Activated naive CD4-positive, alpha-beta T cell treated with anti-CD3 and anti-CD28 coated beads, Interleukin-2, amount 50 U/mL, for 72 hours (primary cell): ENCODE measurements around the gene RAB11FIP3. TPM values are rescaled to one million over a fixed set of nuclear protein-coding genes. Genes with fewer than 3 reads are reported as not detected.

Experiments used
- ATAC-seq, 2 donors: fragments of 150-1000 bp; cut with Tn5 transposase; 2 replicates each; pipeline ENCODE4 v1.10.0; 2021; ENCODE audit warnings: mild to moderate bottlenecking in 2 of 2, moderate library complexity in 2 of 2
- DNase-seq, 2 donors: peaks; one replicate each; pipeline ENCODE4 v3.0.0; 2021 to 2022; ENCODE audit warnings: low spot score in 2 of 2
- H3K27ac Mint-ChIP-seq, 2 donors: one replicate each; pipeline ENCODE4 v1.8.0; 2022; ENCODE audit warnings: mild to moderate bottlenecking in 2 of 2, mixed read lengths in 2 of 2
- H3K36me3 Mint-ChIP-seq, 2 donors: one replicate each; pipeline ENCODE4 v1.8.0; 2022; ENCODE audit warnings: mixed read lengths in 2 of 2
- H3K9me3 Mint-ChIP-seq, 2 donors: one replicate each; pipeline ENCODE4 v1.8.0; 2022; ENCODE audit warnings: mixed read lengths in 2 of 2
- total RNA-seq, 2 donors: library from RNA; stranded (reverse); gene quantifications; one replicate each; pipeline ENCODE4 v1.2.3, GENCODE V29; 2022

Gene RAB11FIP3
- total RNA-seq, 2 donors from 2014 or later = 18.6 to 32.0 TPM

GRCh38 chr16:565419-566330, 140.2 kb downstream of the RAB11FIP3 start:
- no peak overlapping the region for H3K27ac Mint-ChIP-seq
- no peak for DNase-seq
- ATAC-seq = no peak

DNA sequence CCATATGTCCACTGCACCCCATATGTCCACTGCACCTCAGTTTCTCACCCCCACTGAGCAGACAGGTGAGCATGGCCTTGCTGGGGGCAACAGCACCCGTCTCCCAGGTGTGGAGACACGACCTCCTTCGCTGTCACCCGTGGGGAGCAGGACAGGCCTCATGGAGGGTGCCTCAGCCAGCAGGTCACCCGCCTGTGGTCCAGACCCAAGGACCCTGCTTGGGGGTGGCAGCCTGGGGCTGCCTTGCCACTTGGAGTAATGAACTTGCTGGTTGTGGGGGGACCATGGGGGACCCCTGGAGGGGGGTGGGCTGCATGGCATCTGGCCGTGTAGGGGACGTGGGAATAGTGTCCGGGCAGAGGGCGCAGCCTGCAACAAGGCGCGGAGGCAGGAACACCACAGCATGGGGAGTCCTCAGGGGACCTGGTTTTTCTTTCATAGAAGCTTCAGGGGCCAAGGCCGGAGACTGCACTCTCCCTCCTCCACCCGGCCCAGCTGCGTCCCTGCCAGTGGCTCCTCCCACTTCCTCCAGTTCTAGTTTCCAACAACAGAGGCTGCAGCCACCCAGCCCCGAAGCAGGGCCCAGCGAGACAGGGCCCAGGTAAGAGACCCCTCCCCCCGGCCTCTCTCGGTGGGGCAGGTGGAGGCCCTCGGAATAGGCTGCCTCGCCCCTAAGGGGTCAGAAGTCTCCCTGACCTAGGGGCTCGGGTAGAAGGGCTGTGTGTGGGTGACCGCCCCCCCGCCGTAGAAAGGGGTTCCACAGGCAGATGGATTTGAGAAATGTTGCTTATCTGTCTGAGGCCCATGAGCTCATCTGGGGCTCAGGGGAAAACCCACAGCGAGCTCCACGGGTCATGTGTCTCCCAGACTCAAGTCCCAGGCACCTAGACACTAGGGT, 141.3 kb downstream of the RAB11FIP3 start, which contains the start of gene NHLRC4:
TSS of gene NHLRC4 (plus strand) at position 531 of the 898 bp plus-strand sequence. CDS start 1,043 bp downstream, outside the sequence.
- ATAC-seq = peak; percentile 57 to 62
- H3K27ac Mint-ChIP-seq = peak within 1 kb of the TSS; percentile 55 to 71
- H3K36me3 Mint-ChIP-seq = no peaks in the 10 kb centered on the region
- H3K9me3 Mint-ChIP-seq = no peaks in the 10 kb centered on the region
- peak in 1 of 2 donors; percentile 63 for DNase-seq

More at GRCh38 chr16:565419-566330, 140.2 kb downstream of the RAB11FIP3 start:
- Mint-ChIP-seq H3K36me3 (no peaks in the 10 kb centered on the region), H3K9me3 (no peaks in the 10 kb centered on the region)

GRCh38 chr16:567373-568256, 142.2 kb downstream of the RAB11FIP3 start:
- ATAC-seq = no peak
- Mint-ChIP-seq H3K9me3 (no peaks in the 10 kb centered on the region), H3K27ac (peak overlapping the region in 1 of 2 donors; percentile 71)

DNA sequence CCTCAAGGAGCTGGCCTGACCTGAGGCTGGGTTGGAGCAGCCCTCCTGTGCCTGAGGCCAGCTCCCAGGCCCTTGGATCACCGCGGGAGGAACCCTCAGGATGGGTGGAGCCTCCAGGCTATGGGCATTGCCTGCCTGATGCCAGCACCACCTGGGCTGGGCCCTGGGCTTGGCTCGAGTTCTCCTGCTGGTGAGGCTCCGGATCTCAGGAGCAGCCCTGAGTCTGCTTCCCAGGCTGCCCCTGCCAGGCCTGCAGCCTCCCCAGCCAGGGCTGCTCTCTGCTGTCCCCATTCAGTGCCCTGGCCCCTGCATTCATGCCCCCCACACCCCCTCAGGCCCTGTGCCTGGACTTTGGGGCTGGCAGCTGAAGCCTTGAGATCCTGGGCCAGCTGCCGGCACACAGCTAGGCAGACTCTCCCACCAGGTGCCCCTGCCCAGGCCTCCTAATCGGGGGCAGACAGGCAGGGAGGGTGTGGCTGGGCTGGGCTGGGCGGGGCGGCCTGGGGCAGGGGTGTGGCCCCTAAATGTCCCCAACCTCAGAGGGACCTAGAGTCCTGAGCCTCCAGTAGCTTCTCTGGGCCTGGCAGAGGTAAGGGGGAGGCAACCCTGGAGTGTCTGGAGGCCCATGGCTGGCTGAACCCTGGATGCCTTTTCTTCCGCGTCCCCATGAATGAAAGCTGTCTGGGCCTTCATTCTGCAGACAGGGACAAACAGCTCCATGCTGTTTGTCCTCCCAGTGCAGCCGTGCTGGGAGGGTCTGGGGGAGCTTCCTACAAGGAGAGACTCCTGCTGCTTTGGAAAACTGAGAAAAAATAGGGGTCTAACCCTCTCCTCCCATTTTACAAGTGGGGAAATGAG, 143.2 kb downstream of the RAB11FIP3 start:
- ATAC-seq (no peak), DNase-seq (no peak)
- H3K9me3 Mint-ChIP-seq = no peaks in the 10 kb centered on the region
- peak overlapping the region; percentile 86 to 96 for H3K27ac Mint-ChIP-seq
- no peaks in the 10 kb centered on the region for H3K36me3 Mint-ChIP-seq

More at GRCh38 chr16:567373-568256, 142.2 kb downstream of the RAB11FIP3 start:
- DNase-seq = no peak
- no peaks in the 10 kb centered on the region for H3K36me3 Mint-ChIP-seq

GRCh38 chr16:569445-570254, 144.2 kb downstream of the RAB11FIP3 start, which contains the start of gene PIGQ:
PIGQ (plus strand) TSS chr16:569968; CDS start chr16:574075, 4,107 bp downstream.
- Mint-ChIP-seq H3K9me3 (no peaks in the 10 kb centered on the region), H3K27ac (peak within 1 kb of the TSS; percentile 86 to 97), H3K36me3 (no peaks in the 10 kb centered on the region)
- DNase-seq (peak; percentile 70 to 71), ATAC-seq (peak; percentile 65 to 81)

Other genes starting within 250 kb of the RAB11FIP3 start
- gene HBA1, start 249.0 kb upstream of the RAB11FIP3 start, total RNA-seq = not detected
- 1 to 10 TPM in 1 of 2 donors, not detected in 1; 2.1 TPM for gene HBQ1, start 245.2 kb upstream of the RAB11FIP3 start, total RNA-seq
- gene LUC7L, start 196.2 kb upstream of the RAB11FIP3 start, total RNA-seq = 10 to 100 TPM; 66.1 to 88.3 TPM
- gene FAM234A, start 190.8 kb upstream of the RAB11FIP3 start, total RNA-seq = 10 to 100 TPM in 1 of 2 donors, 1 to 10 TPM in 1; 3.8 to 11.5 TPM
- gene RGS11, start 149.7 kb upstream of the RAB11FIP3 start, total RNA-seq = under 1 TPM in 1 of 2 donors, not detected in 1; 0.14 TPM
- gene ARHGDIG, start 145.1 kb upstream of the RAB11FIP3 start, total RNA-seq = not detected
- gene PDIA2, start 142.5 kb upstream of the RAB11FIP3 start, total RNA-seq = not detected
- 10 to 100 TPM; 21.4 to 22.8 TPM for gene AXIN1, start 72.9 kb upstream of the RAB11FIP3 start, total RNA-seq
- gene MRPL28, start 55.1 kb upstream of the RAB11FIP3 start, total RNA-seq = 10 to 100 TPM; 77.9 to 97.7 TPM
- gene PGAP6, start 43.7 kb upstream of the RAB11FIP3 start, total RNA-seq = 10 to 100 TPM; 18.5 to 46.1 TPM
- 10 to 100 TPM; 15.6 to 58.4 TPM for gene NME4, start 28.4 kb upstream of the RAB11FIP3 start, total RNA-seq
- gene DECR2, start 23.8 kb upstream of the RAB11FIP3 start, total RNA-seq = 10 to 100 TPM; 12.6 to 14.6 TPM
- 10 to 100 TPM; 55.5 to 76.5 TPM for gene CAPN15, start 102.1 kb downstream of the RAB11FIP3 start, total RNA-seq
- not detected for gene PRR35, start 134.7 kb downstream of the RAB11FIP3 start, total RNA-seq
- gene NHLRC4, start 141.4 kb downstream of the RAB11FIP3 start, total RNA-seq = 1 to 10 TPM in 1 of 2 donors, under 1 TPM in 1; 0.59 to 1.8 TPM
- 10 to 100 TPM; 21.9 to 24.2 TPM for gene PIGQ, start 144.3 kb downstream of the RAB11FIP3 start, total RNA-seq
- 10 to 100 TPM; 12.1 to 13.0 TPM for gene RAB40C, start 164.4 kb downstream of the RAB11FIP3 start, total RNA-seq
- gene WFIKKN1, start 205.3 kb downstream of the RAB11FIP3 start, total RNA-seq = under 1 TPM; 0.33 to 0.71 TPM
- gene METTL26, start 210.7 kb downstream of the RAB11FIP3 start, total RNA-seq = 100 to 1,000 TPM in 1 of 2 donors, 10 to 100 TPM in 1; 47.2 to 120 TPM
- 10 to 100 TPM; 33.7 to 52.0 TPM for gene MCRIP2, start 216.2 kb downstream of the RAB11FIP3 start, total RNA-seq
- gene WDR90, start 223.7 kb downstream of the RAB11FIP3 start, total RNA-seq = 100 to 1,000 TPM in 1 of 2 donors, 10 to 100 TPM in 1; 36.1 to 101 TPM
- 100 to 1,000 TPM; 112 to 118 TPM for gene RHOT2, start 242.5 kb downstream of the RAB11FIP3 start, total RNA-seq